Panc1 (cell line): ENCODE measurements around the gene TLX1. TPM values are rescaled to one million over a fixed set of nuclear protein-coding genes. Genes with fewer than 3 reads are reported as not detected.

Experiments
- ATAC-seq: fragments of 200-7000 bp; cut with Tn5 transposase; 2 replicates; pipeline ENCODE4 v1.9.1; 2020; ENCODE audit warnings: mild to moderate bottlenecking, moderate library complexity
- BruUV-seq: library from RNA; stranded (reverse); fragments of 400-500 nt; replicated peaks from 2 replicates; lab custom pipeline; 2021; lab: Mats Ljungman, UMichigan
- CTCF ChIA-PET: fragments of 300-600 bp; sonication (Branson Sonifier 250); formaldehyde crosslinking; loops from one replicate; lab custom pipeline; 2022; ENCODE audit warnings: antibody characterized with exemption; lab: Charles Lee
- POLR2A ChIA-PET: fragments of 300-600 bp; sonication (Branson Sonifier 250); formaldehyde crosslinking; loops from one replicate; lab custom pipeline; 2022; ENCODE audit warnings: antibody characterized with exemption; lab: Charles Lee
- DNase-seq: peaks from one replicate; pipeline ENCODE4 v3.0.0-alpha.2; 2010; ENCODE audit warnings: low read depth, low spot score
- H3K27ac ChIP-seq: 2 replicates; pipeline ENCODE4 v1.5.1; 2011; ENCODE audit warnings: mild to moderate bottlenecking, low read length, inconsistent platforms
- H3K27me3 ChIP-seq: fragments of 200-500 bp; sonication (Bioruptor generic); 2 replicates; pipeline ENCODE4 v1.6.0; 2014; ENCODE audit warnings: low read length, inconsistent platforms; ENCODE audit not compliant: control insufficient read depth, insufficient read depth
- H3K36me3 ChIP-seq: fragments of 200-500 bp; sonication (Bioruptor generic); 2 replicates; pipeline ENCODE4 v1.5.1; 2014; ENCODE audit warnings: inconsistent platforms, mild to moderate bottlenecking, low read length, moderate library complexity; ENCODE audit not compliant: control insufficient read depth, insufficient read depth
- H3K4me1 ChIP-seq: 2 replicates; pipeline ENCODE4 v1.5.1; 2011; ENCODE audit warnings: inconsistent platforms, mild to moderate bottlenecking, low read length, moderate library complexity; ENCODE audit not compliant: control insufficient read depth, insufficient read depth
- H3K4me3 ChIP-seq, 2 experiments: 2 replicates each; pipeline ENCODE4 v1.5.1; 2011 to 2012; ENCODE audit warnings: low read depth in 2 of 2, low read length in 2 of 2, mild to moderate bottlenecking in 2 of 2, inconsistent platforms in 1 of 2, moderate library complexity in 1 of 2
- H3K9me3 ChIP-seq: fragments of 200-500 bp; sonication (Bioruptor generic); 2 replicates; pipeline ENCODE4 v1.5.1; 2014; ENCODE audit warnings: low read depth, mild to moderate bottlenecking, inconsistent platforms, low read length, moderate library complexity; ENCODE audit not compliant: control insufficient read depth, insufficient read depth
- POLR2AphosphoS5 ChIP-seq: IDR thresholded peaks from 2 replicates; pipeline ENCODE4 v1.6.1; 2012; ENCODE audit warnings: mild to moderate bottlenecking, low read depth, low read length, moderate library complexity
- REST ChIP-seq, 2 experiments: IDR thresholded peaks; 2 replicates each; pipeline ENCODE4 v1.6.1; 2011 to 2012; ENCODE audit warnings: low read depth in 2 of 2, control low read depth in 1 of 2, low read length in 1 of 2, mild to moderate bottlenecking in 1 of 2, moderate library complexity in 1 of 2; ENCODE audit not compliant: insufficient read depth in 1 of 2
- SIN3A ChIP-seq: IDR thresholded peaks from 2 replicates; pipeline ENCODE4 v1.6.1; 2012; ENCODE audit warnings: low read depth, mild to moderate bottlenecking, low read length, moderate library complexity, borderline replicate concordance; ENCODE audit not compliant: insufficient read depth
- TCF7L2 ChIP-seq: IDR thresholded peaks from 2 replicates; pipeline ENCODE4 v1.6.1; 2011; ENCODE audit warnings: mild to moderate bottlenecking, low read depth, low read length, inconsistent platforms
- in situ Hi-C: cut with HindIII; loops from 2 replicates; pipeline ENCODE4 v1.10.0; 2016; ENCODE audit warnings: low sequenced_read_pairs, low pct_unique_long_range_greater_than_20kb
- intact Hi-C: fragments of 100-400 bp; cut with micrococcal nuclease; formaldehyde crosslinking; loops from one replicate; pipeline ENCODE4 v1.10.0; 2022; ENCODE audit not compliant: unreplicated experiment
- total RNA-seq: library from RNA; stranded (reverse); gene quantifications from one replicate; pipeline ENCODE4 v1.2.1, GENCODE V29; 2021; ENCODE audit not compliant: unreplicated experiment
- TF ChIP-seq, protein P1 (sequence below): fragments of 450-650 bp; IDR thresholded peaks from 2 replicates; pipeline ENCODE4 v1.5.1; 2017; ENCODE audit warnings: mild to moderate bottlenecking

TLX1 gene
- total RNA-seq, 1 experiment from 2014 or later: 0.13 TPM

- no TSS peak for BruUV-seq
- ATAC-seq (no peak), DNase-seq (no peak)
- no peak overlapping the region for H3K4me3 ChIP-seq
- no peaks in the 10 kb centered on the region for H3K9me3 ChIP-seq
- in situ Hi-C loops: no loop called here
- no peak overlapping the region for H3K27ac ChIP-seq
- ChIA-PET CTCF (no interaction called here), POLR2A (no interaction called here)
- H3K36me3 ChIP-seq: no peaks in the 10 kb centered on the region
- intact Hi-C loops: no loop called here
- no peaks in the 10 kb centered on the region; the same call in none of the 2 replicates for H3K4me1 ChIP-seq
- H3K27me3 ChIP-seq: no peaks in the 10 kb centered on the region; the same call in 1 of the 2 replicates
- TF ChIP-seq SIN3A (no peak), REST (IDR thresholded peaks at IDR 0.05; ENCODE audit: insufficient read depth in 1 of 2, low read depth in 2 of 2, low read length in 1 of 2) (no peak), TCF7L2 (no peak), POLR2AphosphoS5 (no peak)
- TF ChIP-seq, protein P1, sequence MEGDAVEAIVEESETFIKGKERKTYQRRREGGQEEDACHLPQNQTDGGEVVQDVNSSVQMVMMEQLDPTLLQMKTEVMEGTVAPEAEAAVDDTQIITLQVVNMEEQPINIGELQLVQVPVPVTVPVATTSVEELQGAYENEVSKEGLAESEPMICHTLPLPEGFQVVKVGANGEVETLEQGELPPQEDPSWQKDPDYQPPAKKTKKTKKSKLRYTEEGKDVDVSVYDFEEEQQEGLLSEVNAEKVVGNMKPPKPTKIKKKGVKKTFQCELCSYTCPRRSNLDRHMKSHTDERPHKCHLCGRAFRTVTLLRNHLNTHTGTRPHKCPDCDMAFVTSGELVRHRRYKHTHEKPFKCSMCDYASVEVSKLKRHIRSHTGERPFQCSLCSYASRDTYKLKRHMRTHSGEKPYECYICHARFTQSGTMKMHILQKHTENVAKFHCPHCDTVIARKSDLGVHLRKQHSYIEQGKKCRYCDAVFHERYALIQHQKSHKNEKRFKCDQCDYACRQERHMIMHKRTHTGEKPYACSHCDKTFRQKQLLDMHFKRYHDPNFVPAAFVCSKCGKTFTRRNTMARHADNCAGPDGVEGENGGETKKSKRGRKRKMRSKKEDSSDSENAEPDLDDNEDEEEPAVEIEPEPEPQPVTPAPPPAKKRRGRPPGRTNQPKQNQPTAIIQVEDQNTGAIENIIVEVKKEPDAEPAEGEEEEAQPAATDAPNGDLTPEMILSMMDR: no peak
Observed at GRCh38 chr10:101136708-101137121, 5.6 kb downstream of the TLX1 start.

- intact Hi-C loops (no loop called here), in situ Hi-C loops (no loop called here)
- H3K27ac ChIP-seq: no peak overlapping the region
- H3K27me3 ChIP-seq: no peaks in the 10 kb centered on the region
- H3K4me3 ChIP-seq: no peak overlapping the region
- no TSS peak for BruUV-seq
- DNase-seq: no peak
- ChIA-PET POLR2A (no interaction called here), CTCF (no interaction called here)
- no peak for ATAC-seq
- TF ChIP-seq, protein P1: no peak
- TF ChIP-seq TCF7L2: no peak
- no peak for TF ChIP-seq SIN3A
- TF ChIP-seq REST (IDR thresholded peaks at IDR 0.05; ENCODE audit: insufficient read depth in 1 of 2, low read depth in 2 of 2, low read length in 1 of 2): no peak
- TF ChIP-seq POLR2AphosphoS5: no peak
- H3K9me3 ChIP-seq: no peaks in the 10 kb centered on the region
- no peaks in the 10 kb centered on the region for H3K36me3 ChIP-seq
- peaks cover 4% of the 10 kb centered on the region for H3K4me1 ChIP-seq
Observed at GRCh38 chr10:101137271-101137670, 6.2 kb downstream of the TLX1 start.
